ENCODE data around the gene PITPNM2.

The PITPNM2 gene

DNA sequence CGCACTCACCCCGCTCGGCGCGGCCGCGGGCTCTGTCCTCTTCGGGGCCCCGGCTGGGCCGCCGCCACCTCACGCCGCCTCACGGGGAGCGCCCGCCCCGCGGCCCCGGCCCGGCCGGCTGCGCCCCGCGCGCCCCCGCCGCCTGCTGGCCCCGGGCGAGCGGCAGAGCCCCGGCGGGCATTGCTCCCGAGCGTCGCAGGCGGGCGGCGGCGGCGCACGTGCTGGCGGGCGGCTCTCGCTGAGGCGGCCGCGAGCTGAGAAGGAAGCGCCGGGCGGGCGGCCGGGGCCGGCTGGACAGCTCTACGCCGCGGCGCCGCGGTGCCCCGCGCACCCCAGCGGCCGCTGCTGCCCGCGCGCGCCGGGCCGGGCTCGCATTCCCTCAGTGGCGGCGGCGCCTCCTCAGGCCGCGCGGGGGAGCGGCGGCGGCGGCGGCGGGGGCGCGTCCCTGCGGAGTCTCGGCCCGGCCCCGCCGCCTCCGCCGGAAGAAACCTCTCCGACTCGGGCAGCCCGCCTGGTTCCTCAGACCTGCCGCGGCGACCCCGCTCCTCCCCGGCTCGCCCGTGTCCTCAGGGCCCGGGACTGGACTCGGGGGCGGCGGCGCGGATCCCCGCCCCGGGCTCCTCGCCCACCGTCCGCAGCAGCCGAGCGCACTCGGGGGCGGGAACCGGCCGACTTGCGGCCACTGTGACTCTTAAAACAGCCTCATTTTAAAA, at the start of gene PITPNM2:
Gene PITPNM2 (minus strand): TSS at position 347 of the 713 bp plus-strand sequence. CDS start 116,500 bp downstream, outside the sequence.
- peak within 1 kb of the TSS; percentile 91 for H3K27ac ChIP-seq (ENCODE audit: low read depth, low read length, poor library complexity, severe bottlenecking)
- H2AFZ ChIP-seq (ENCODE audit: low read length): no peak within 1 kb of the TSS
- TF ChIP-seq CTCF (IDR thresholded peaks at IDR 0.05; ENCODE audit: low read length): no peak
- TF ChIP-seq EZH2 (IDR thresholded peaks at IDR 0.05; ENCODE audit: borderline replicate concordance, low read length): no peak

GRCh38 chr12:123200414-123200813, 49.5 kb upstream of the PITPNM2 start:
- H3K36me3 ChIP-seq (ENCODE audit: insufficient read depth, low read length): peaks cover 90% of the 10 kb centered on the region
- no peak overlapping the region for H2AFZ ChIP-seq (ENCODE audit: low read length)
- H3K4me3 ChIP-seq (ENCODE audit: low read depth, low read length, poor library complexity, severe bottlenecking): no peak overlapping the region
- TF ChIP-seq CTCF (IDR thresholded peaks at IDR 0.05; ENCODE audit: low read length): no peak
- TF ChIP-seq EZH2 (IDR thresholded peaks at IDR 0.05; ENCODE audit: borderline replicate concordance, low read length): no peak
- H3K27ac ChIP-seq (ENCODE audit: low read depth, low read length, poor library complexity, severe bottlenecking): no peak overlapping the region
- no peak overlapping the region for H3K4me2 ChIP-seq (ENCODE audit: low read length)
- H3K4me1 ChIP-seq (ENCODE audit: insufficient read depth, low read length, severe bottlenecking): no peaks in the 10 kb centered on the region
- no peaks in the 10 kb centered on the region for H3K9me2 ChIP-seq (ENCODE audit: low read depth, low read length)
- H4K20me1 ChIP-seq (ENCODE audit: insufficient read depth, low read length): no peaks in the 10 kb centered on the region
- H3K79me2 ChIP-seq (ENCODE audit: insufficient read depth, low read length): no peaks in the 10 kb centered on the region
- H3K9ac ChIP-seq (ENCODE audit: low read length): no peak overlapping the region
- H3F3A ChIP-seq (ENCODE audit: insufficient read depth, low read length): no peaks in the 10 kb centered on the region
- H3K27me3 ChIP-seq (ENCODE audit: insufficient read depth, low read length): no peaks in the 10 kb centered on the region
- H3K9me3 ChIP-seq (ENCODE audit: low read length): no peaks in the 10 kb centered on the region

More for the DNA sequence above, at the start of gene PITPNM2:
- H4K20me1 ChIP-seq (ENCODE audit: insufficient read depth, low read length): no peaks in the 10 kb centered on the region
- H3K4me1 ChIP-seq (ENCODE audit: insufficient read depth, low read length, severe bottlenecking): peaks cover 66% of the 10 kb centered on the region
- H3K36me3 ChIP-seq (ENCODE audit: insufficient read depth, low read length): peaks cover 54% of the 10 kb centered on the region
- H3K4me3 ChIP-seq (ENCODE audit: low read depth, low read length, poor library complexity, severe bottlenecking): peak within 1 kb of the TSS; percentile 92
- H3K9ac ChIP-seq (ENCODE audit: low read length): peak within 1 kb of the TSS; percentile 100
- no peaks in the 10 kb centered on the region for H3K27me3 ChIP-seq (ENCODE audit: insufficient read depth, low read length)
- H3K79me2 ChIP-seq (ENCODE audit: insufficient read depth, low read length): peaks cover 61% of the 10 kb centered on the region
- H3K9me2 ChIP-seq (ENCODE audit: low read depth, low read length): no peaks in the 10 kb centered on the region
- peak within 1 kb of the TSS; percentile 99 for H3K4me2 ChIP-seq (ENCODE audit: low read length)
- H3F3A ChIP-seq (ENCODE audit: insufficient read depth, low read length): 0 out of 2 replicates have a peak, but pooled peaks cover 4% of the 10 kb centered on the region
- no peaks in the 10 kb centered on the region for H3K9me3 ChIP-seq (ENCODE audit: low read length)

- H3K27ac ChIP-seq (ENCODE audit: low read depth, low read length, poor library complexity, severe bottlenecking): no peak overlapping the region
- H3K4me1 ChIP-seq (ENCODE audit: insufficient read depth, low read length, severe bottlenecking): no peaks in the 10 kb centered on the region
- H3K4me3 ChIP-seq (ENCODE audit: low read depth, low read length, poor library complexity, severe bottlenecking): no peak overlapping the region
- H3K4me2 ChIP-seq (ENCODE audit: low read length): no peak overlapping the region
- H3K79me2 ChIP-seq (ENCODE audit: insufficient read depth, low read length): no peaks in the 10 kb centered on the region
- no peaks in the 10 kb centered on the region for H3K9me2 ChIP-seq (ENCODE audit: low read depth, low read length)
- no peaks in the 10 kb centered on the region for H3F3A ChIP-seq (ENCODE audit: insufficient read depth, low read length)
- no peaks in the 10 kb centered on the region for H3K9me3 ChIP-seq (ENCODE audit: low read length)
- H2AFZ ChIP-seq (ENCODE audit: low read length): no peak overlapping the region
- no peaks in the 10 kb centered on the region for H4K20me1 ChIP-seq (ENCODE audit: insufficient read depth, low read length)
- TF ChIP-seq CTCF (IDR thresholded peaks at IDR 0.05; ENCODE audit: low read length) (no peak), EZH2 (IDR thresholded peaks at IDR 0.05; ENCODE audit: borderline replicate concordance, low read length) (no peak)
- no peak overlapping the region for H3K9ac ChIP-seq (ENCODE audit: low read length)
- no peaks in the 10 kb centered on the region for H3K27me3 ChIP-seq (ENCODE audit: insufficient read depth, low read length)
- peaks cover 86% of the 10 kb centered on the region for H3K36me3 ChIP-seq (ENCODE audit: insufficient read depth, low read length)
Observed at GRCh38 chr12:123199936-123200335, 49.0 kb upstream of the PITPNM2 start.
